Measurements from ENCODE around the gene NPIPB2.
"Not testable (repeated sequence)": the region's sequence is repeated elsewhere in the genome, so short reads cannot be mapped to it uniquely, and the experiment has no call there.

The NPIPB2 gene

GRCh38 chr16:11957591-11958395 lies 15.9 kb upstream of the NPIPB2 start:
- DNase-seq: no peak

GRCh38 chr16:11956558-11956957 lies 14.7 kb upstream of the NPIPB2 start:
- no peak for DNase-seq

GRCh38 chr16:11955713-11956123 lies 13.9 kb upstream of the NPIPB2 start:
- no peak for DNase-seq

GRCh38 chr16:11953576-11953975 lies 11.7 kb upstream of the NPIPB2 start:
- not testable (repeated sequence) for DNase-seq

GRCh38 chr16:11950388-11950787 lies 8.5 kb upstream of the NPIPB2 start:
- DNase-seq: no peak

GRCh38 chr16:11949527-11949926 lies 7.7 kb upstream of the NPIPB2 start:
- peak; percentile 15 for DNase-seq

- DNase-seq: no peak
Observed at GRCh38 chr16:11948819-11949218, 7.0 kb upstream of the NPIPB2 start.

- DNase-seq: no peak
Observed at GRCh38 chr16:11946433-11946832, 4.6 kb upstream of the NPIPB2 start.

GRCh38 chr16:11927350-11927749 lies 14.5 kb downstream of the NPIPB2 start:
- not testable (repeated sequence) for DNase-seq

- not testable (repeated sequence) for DNase-seq
Observed at GRCh38 chr16:11924046-11924445, 17.8 kb downstream of the NPIPB2 start.

- peak; percentile 73 for DNase-seq
Observed at GRCh38 chr16:11916524-11917285, 25.1 kb downstream of the NPIPB2 start.

GRCh38 chr16:11915644-11916523 lies 26.0 kb downstream of the NPIPB2 start, which contains the start of gene GSPT1:
Gene GSPT1, minus strand, starts transcription at chr16:11915956. Its CDS starts 236 bp downstream, at chr16:11915720.
- DNase-seq: peak; percentile 94

GRCh38 chr16:11915114-11915643 lies 26.7 kb downstream of the NPIPB2 start:
- no peak for DNase-seq

- no peak for DNase-seq
Observed at GRCh38 chr16:11914210-11915113, 27.4 kb downstream of the NPIPB2 start.

- no peak for DNase-seq
Observed at GRCh38 chr16:11913425-11914079, 28.3 kb downstream of the NPIPB2 start.

GRCh38 chr16:11909653-11910545 lies 31.9 kb downstream of the NPIPB2 start:
- no peak for DNase-seq

GRCh38 chr16:11907160-11907970 lies 34.5 kb downstream of the NPIPB2 start:
- DNase-seq: no peak

GRCh38 chr16:11903906-11904305 lies 37.9 kb downstream of the NPIPB2 start:
- DNase-seq: no peak

GRCh38 chr16:11901091-11901490 lies 40.8 kb downstream of the NPIPB2 start:
- DNase-seq: no peak
